WTC11 (cell line): Measurements from ENCODE around the gene SPTB.

Experiments
- CREM ChIP-seq: sonication (generic); formaldehyde crosslinking; IDR thresholded peaks from 2 replicates; pipeline ENCODE4 v1.8.1; 2022; ENCODE audit warnings: mild to moderate bottlenecking, missing genetic modification reagents, moderate library complexity
- CTCF ChIP-seq: fragments of 200-600 bp; IDR thresholded peaks from 2 replicates; pipeline ENCODE4 v1.8.0; 2022; ENCODE audit warnings: antibody characterized with exemption
- USF1 ChIP-seq: sonication (generic); formaldehyde crosslinking; IDR thresholded peaks from 2 replicates; pipeline ENCODE4 v1.8.0; 2022; ENCODE audit warnings: mild to moderate bottlenecking, missing genetic modification reagents
- ZNF512 ChIP-seq: sonication (generic); formaldehyde crosslinking; IDR thresholded peaks from 2 replicates; pipeline ENCODE4 v1.8.1; 2022; ENCODE audit warnings: missing genetic modification reagents, borderline replicate concordance

- TF ChIP-seq USF1 (CRISPR knock-in tag): no peak
- no peak for TF ChIP-seq CREM
- no peak for TF ChIP-seq CTCF
- no peak for TF ChIP-seq ZNF512 (CRISPR knock-in tag)
These were observed 19.7 kb downstream of the SPTB start for GRCh38 chr14:64860039-64860438.
